K562 (cell line): ENCODE data around the gene UBE2D2. TPM values are rescaled to one million over a fixed set of nuclear protein-coding genes. Genes with fewer than 3 reads are reported as not detected.

Source experiments
- ARNT ChIP-seq, 2 experiments: fragments of 450-650 bp; IDR thresholded peaks; 2 replicates each; pipeline ENCODE4 v1.6.1; 2016; ENCODE audit warnings: mild to moderate bottlenecking in 1 of 2
- CHD4 ChIP-seq: fragments of 200-600 bp; sonication (generic); IDR thresholded peaks from 3 replicates; pipeline ENCODE4 v1.6.1; 2012; ENCODE audit warnings: low read depth, mild to moderate bottlenecking, mixed read lengths, low read length, inconsistent platforms; ENCODE audit not compliant: insufficient read depth, insufficient replicate concordance, poor library complexity, severe bottlenecking
- FOXP1 ChIP-seq: sonication (generic); formaldehyde crosslinking; IDR thresholded peaks from 2 replicates; pipeline ENCODE4 v1.8.0; 2022; ENCODE audit warnings: mild to moderate bottlenecking, missing genetic modification reagents
- MCM2 ChIP-seq: fragments of 450-650 bp; IDR thresholded peaks from 2 replicates; pipeline ENCODE4 v1.6.1; 2017; ENCODE audit warnings: low read depth, mild to moderate bottlenecking
- MCM3 ChIP-seq: fragments of 450-650 bp; IDR thresholded peaks from 2 replicates; pipeline ENCODE4 v1.6.1; 2016
- NCOA2 ChIP-seq, 2 experiments: fragments of 450-650 bp; IDR thresholded peaks; 2 replicates each; pipeline ENCODE4 v1.6.1; 2018; ENCODE audit warnings: mild to moderate bottlenecking in 2 of 2, moderate library complexity in 1 of 2; ENCODE audit not compliant: partially characterized antibody in 2 of 2
- NCOA4 ChIP-seq: fragments of 450-650 bp; IDR thresholded peaks from 2 replicates; pipeline ENCODE4 v1.6.1; 2018; ENCODE audit warnings: mild to moderate bottlenecking; ENCODE audit not compliant: partially characterized antibody
- NR1H2 ChIP-seq: sonication (generic); formaldehyde crosslinking; IDR thresholded peaks from 2 replicates; pipeline ENCODE4 v1.4.0; 2020; ENCODE audit warnings: mild to moderate bottlenecking, missing genetic modification reagents
- PPARD ChIP-seq: fragments of 250-450 bp; sonication (Bioruptor Pico); IDR thresholded peaks from 2 replicates; pipeline ENCODE4 v1.8.0; 2022; ENCODE audit warnings: inconsistent platforms, mild to moderate bottlenecking, moderate library complexity
- RBM25 ChIP-seq: fragments of 200-400 bp; formaldehyde crosslinking; IDR thresholded peaks from 2 replicates; pipeline ENCODE4 v1.6.1; 2018; ENCODE audit warnings: low read length, low read depth, moderate library complexity; ENCODE audit not compliant: severe bottlenecking
- STAG1 ChIP-seq: sonication (generic); formaldehyde crosslinking; IDR thresholded peaks from 2 replicates; pipeline ENCODE4 v1.5.0; 2020; ENCODE audit warnings: missing genetic modification reagents, borderline replicate concordance
- TCF3 ChIP-seq: sonication (generic); formaldehyde crosslinking; IDR thresholded peaks from 2 replicates; pipeline ENCODE4 v1.4.0; 2020; ENCODE audit warnings: mild to moderate bottlenecking, missing genetic modification reagents
- TEAD4 ChIP-seq, 2 experiments: sonication (generic) in 1 of 2; formaldehyde crosslinking in 1 of 2; IDR thresholded peaks; 2 replicates each; pipeline versions ENCODE4 v1.6.1 to v1.8.0; 2012 to 2022; ENCODE audit warnings: borderline replicate concordance in 1 of 2, inconsistent platforms in 1 of 2, low read length in 1 of 2, mild to moderate bottlenecking in 1 of 2, missing genetic modification reagents in 1 of 2
- ZBTB17 ChIP-seq: fragments of 450-650 bp; formaldehyde crosslinking; IDR thresholded peaks from 2 replicates; pipeline ENCODE4 v1.4.0; 2020; ENCODE audit warnings: mild to moderate bottlenecking
- ZFP30 ChIP-seq: fragments of 250-450 bp; sonication (Bioruptor Pico); IDR thresholded peaks from 2 replicates; pipeline ENCODE4 v1.8.0; 2022; ENCODE audit warnings: moderate library complexity, mild to moderate bottlenecking, inconsistent platforms, borderline replicate concordance
- ZNF263 ChIP-seq: sonication (generic); formaldehyde crosslinking; IDR thresholded peaks from 2 replicates; pipeline ENCODE4 v1.8.0; 2022; ENCODE audit warnings: mild to moderate bottlenecking, missing genetic modification reagents, borderline replicate concordance
- ZNF766 ChIP-seq: fragments of 200-800 bp; sonication (Bioruptor generic); conservative IDR thresholded peaks from 2 replicates; pipeline ENCODE4 v1.6.1; 2016; ENCODE audit warnings: missing genetic modification characterization, missing compliant biosample characterization
- polyA plus RNA-seq, 8 experiments: library from polyadenylated mRNA; depleted of rRNA in 4 of 8; stranded (reverse) in 5 of 8; unstranded in 3 of 8; fragments of >200 nt; fragmentation: Nextera tagmentation in 2 of 8; fragmentation: Illumina TruSeq in 1 of 8; extraction: Ambion mirVana in 2 of 8; extraction: Trizol in 1 of 8; gene quantifications; 2 replicates each; pipeline versions ENCODE4 v1.2.1 to v1.2.3, GENCODE V29; 2011 to 2014; ENCODE audit warnings: inconsistent platforms in 1 of 8, missing spikeins in 1 of 8
- total RNA-seq, 7 experiments: library from RNA; depleted of rRNA in 6 of 7; stranded (reverse); fragments of >200 nt in 6 of 7; fragmentation: Illumina TruSeq in 2 of 7; extraction: Trizol in 2 of 7; gene quantifications; 2 replicates each; pipeline versions ENCODE4 v1.2.1 to v1.2.3, GENCODE V29; 2011 to 2021; ENCODE audit warnings: low replicate concordance in 1 of 7
- TF ChIP-seq, protein P1 (sequence below): fragments of 450-650 bp; IDR thresholded peaks from 2 replicates; pipeline ENCODE4 v1.6.1; 2016
- TF ChIP-seq, protein P2 (sequence below): fragments of 250-450 bp; sonication (Bioruptor Pico); IDR thresholded peaks from 2 replicates; pipeline ENCODE4 v1.5.0; 2021; ENCODE audit warnings: mild to moderate bottlenecking, borderline replicate concordance
- TF ChIP-seq, protein P3 (sequence below): fragments of 450-650 bp; formaldehyde crosslinking; IDR thresholded peaks from 2 replicates; pipeline ENCODE4 v1.4.0; 2022; ENCODE audit warnings: missing genetic modification characterization
- TF ChIP-seq, protein P4 (sequence below), 2 experiments: fragments of 450-650 bp; IDR thresholded peaks; 2 replicates each; pipeline ENCODE4 v1.6.1; 2016

The UBE2D2 gene
- total and polyA plus RNA-seq, 9 of the 15 experiments (the other 6 are each of a cell fraction or from before 2014, with no cell fraction given), result 53.6 to 198 (median 122) TPM

DNA sequence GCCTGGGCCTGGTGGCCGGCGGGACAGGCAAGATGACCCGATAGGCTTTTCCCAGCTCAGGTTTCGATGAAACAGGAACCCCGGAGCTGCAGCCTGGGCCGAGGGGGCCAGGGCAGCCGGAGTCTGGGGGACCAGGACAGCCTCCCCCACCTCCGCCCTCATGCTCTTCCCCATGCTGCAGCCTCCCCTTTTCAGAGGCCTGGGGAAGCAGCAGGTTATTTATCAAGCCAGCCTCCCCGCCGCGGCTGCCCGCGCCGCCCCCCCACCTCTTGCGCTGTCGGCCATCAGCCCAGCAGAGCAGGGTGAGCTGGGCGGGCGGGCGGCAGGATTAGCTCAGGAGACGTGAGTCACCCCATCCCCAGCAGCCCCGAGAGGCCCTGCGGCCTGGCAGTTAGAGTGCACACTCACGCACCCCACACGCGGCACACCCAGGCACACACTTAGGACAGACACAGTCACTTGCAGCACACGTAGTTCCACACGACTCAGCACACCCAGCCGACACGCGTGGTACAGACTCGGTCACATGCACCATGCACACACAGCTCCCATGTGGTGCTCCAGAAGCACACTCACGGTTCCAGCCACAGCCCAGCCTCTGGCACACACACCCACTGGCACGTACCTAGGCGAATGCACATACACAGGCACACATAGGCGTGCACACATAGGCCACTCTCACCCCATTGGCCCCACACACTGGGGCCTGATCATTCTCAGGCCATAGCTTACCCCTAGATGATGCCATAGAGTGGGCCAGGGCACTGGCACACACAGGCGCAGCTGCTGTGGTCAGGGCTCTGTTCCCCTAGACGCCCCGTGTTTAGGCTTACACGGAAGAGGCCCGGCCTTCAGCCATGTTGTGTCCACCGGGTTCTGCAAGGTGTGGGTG, 100.0 kb downstream of the UBE2D2 start (continued):
- peak; percentile 86 for TF ChIP-seq ZNF766 (CRISPR knock-in tag)
- peak; percentile 58; the same call in 1 of the 2 replicates for TF ChIP-seq ZNF263 (CRISPR knock-in tag)
- TF ChIP-seq, protein P1, sequence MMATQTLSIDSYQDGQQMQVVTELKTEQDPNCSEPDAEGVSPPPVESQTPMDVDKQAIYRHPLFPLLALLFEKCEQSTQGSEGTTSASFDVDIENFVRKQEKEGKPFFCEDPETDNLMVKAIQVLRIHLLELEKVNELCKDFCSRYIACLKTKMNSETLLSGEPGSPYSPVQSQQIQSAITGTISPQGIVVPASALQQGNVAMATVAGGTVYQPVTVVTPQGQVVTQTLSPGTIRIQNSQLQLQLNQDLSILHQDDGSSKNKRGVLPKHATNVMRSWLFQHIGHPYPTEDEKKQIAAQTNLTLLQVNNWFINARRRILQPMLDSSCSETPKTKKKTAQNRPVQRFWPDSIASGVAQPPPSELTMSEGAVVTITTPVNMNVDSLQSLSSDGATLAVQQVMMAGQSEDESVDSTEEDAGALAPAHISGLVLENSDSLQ, result peak; percentile 66
- no peak for TF ChIP-seq RBM25
- TF ChIP-seq, protein P2, sequence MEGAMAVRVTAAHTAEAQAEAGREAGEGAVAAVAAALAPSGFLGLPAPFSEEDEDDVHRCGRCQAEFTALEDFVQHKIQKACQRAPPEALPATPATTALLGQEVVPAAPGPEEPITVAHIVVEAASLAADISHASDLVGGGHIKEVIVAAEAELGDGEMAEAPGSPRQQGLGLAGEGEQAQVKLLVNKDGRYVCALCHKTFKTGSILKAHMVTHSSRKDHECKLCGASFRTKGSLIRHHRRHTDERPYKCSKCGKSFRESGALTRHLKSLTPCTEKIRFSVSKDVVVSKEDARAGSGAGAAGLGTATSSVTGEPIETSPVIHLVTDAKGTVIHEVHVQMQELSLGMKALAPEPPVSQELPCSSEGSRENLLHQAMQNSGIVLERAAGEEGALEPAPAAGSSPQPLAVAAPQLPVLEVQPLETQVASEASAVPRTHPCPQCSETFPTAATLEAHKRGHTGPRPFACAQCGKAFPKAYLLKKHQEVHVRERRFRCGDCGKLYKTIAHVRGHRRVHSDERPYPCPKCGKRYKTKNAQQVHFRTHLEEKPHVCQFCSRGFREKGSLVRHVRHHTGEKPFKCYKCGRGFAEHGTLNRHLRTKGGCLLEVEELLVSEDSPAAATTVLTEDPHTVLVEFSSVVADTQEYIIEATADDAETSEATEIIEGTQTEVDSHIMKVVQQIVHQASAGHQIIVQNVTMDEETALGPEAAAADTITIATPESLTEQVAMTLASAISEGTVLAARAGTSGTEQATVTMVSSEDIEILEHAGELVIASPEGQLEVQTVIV (CRISPR knock-in tag), result no peak
- no peak for TF ChIP-seq NCOA4
- TF ChIP-seq TCF3 (CRISPR knock-in tag), result peak; percentile 66
- no peak for TF ChIP-seq STAG1 (CRISPR knock-in tag)
- no peak for TF ChIP-seq MCM3
- TF ChIP-seq, protein P3, sequence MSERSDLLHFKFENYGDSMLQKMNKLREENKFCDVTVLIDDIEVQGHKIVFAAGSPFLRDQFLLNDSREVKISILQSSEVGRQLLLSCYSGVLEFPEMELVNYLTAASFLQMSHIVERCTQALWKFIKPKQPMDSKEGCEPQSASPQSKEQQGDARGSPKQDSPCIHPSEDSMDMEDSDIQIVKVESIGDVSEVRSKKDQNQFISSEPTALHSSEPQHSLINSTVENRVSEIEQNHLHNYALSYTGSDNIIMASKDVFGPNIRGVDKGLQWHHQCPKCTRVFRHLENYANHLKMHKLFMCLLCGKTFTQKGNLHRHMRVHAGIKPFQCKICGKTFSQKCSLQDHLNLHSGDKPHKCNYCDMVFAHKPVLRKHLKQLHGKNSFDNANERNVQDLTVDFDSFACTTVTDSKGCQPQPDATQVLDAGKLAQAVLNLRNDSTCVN (CRISPR knock-in tag), result no peak
- TF ChIP-seq NR1H2 (CRISPR knock-in tag), result no peak
- no peak for TF ChIP-seq PPARD
- no peak for TF ChIP-seq ARNT (IDR thresholded peaks at IDR 0.05)
- TF ChIP-seq, protein P4, sequence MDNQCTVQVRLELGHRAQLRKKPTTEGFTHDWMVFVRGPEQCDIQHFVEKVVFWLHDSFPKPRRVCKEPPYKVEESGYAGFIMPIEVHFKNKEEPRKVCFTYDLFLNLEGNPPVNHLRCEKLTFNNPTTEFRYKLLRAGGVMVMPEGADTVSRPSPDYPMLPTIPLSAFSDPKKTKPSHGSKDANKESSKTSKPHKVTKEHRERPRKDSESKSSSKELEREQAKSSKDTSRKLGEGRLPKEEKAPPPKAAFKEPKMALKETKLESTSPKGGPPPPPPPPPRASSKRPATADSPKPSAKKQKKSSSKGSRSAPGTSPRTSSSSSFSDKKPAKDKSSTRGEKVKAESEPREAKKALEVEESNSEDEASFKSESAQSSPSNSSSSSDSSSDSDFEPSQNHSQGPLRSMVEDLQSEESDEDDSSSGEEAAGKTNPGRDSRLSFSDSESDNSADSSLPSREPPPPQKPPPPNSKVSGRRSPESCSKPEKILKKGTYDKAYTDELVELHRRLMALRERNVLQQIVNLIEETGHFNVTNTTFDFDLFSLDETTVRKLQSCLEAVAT (IDR thresholded peaks at IDR 0.05), result 0 out of 4 replicates have a peak, but pooled peaks of 1 of the 2 experiments have one; percentile 34
- TF ChIP-seq ZBTB17 (CRISPR knock-in tag), result peak; percentile 79
- no peak for TF ChIP-seq MCM2
- TF ChIP-seq TEAD4 (IDR thresholded peaks at IDR 0.05; ENCODE audit: low read length), result peak; percentile 43; the same call in 1 of the 2 replicates
- 0 out of 2 replicates have a peak, but pooled peaks have one; percentile 41 for TF ChIP-seq TEAD4 (CRISPR knock-in tag; IDR thresholded peaks at IDR 0.05; ENCODE audit: borderline replicate concordance)
- TF ChIP-seq ZFP30 (CRISPR knock-in tag), result no peak
- TF ChIP-seq NCOA2 (IDR thresholded peaks at IDR 0.05; ENCODE audit: partially characterized antibody in 2 of 2), result no peak
- TF ChIP-seq CHD4, result no peak
- 0 out of 2 replicates have a peak, but pooled peaks have one; percentile 57 for TF ChIP-seq FOXP1
